CD4-positive, CD25-positive, alpha-beta regulatory T cell (primary cell): Measurements from ENCODE around the gene CCDC85C. TPM values are rescaled to one million over a fixed set of nuclear protein-coding genes. Genes with fewer than 3 reads are reported as not detected.
A peak's percentile ranks its signal among the peaks of the same experiment; 100 is the strongest.

Experiments
- ATAC-seq, 2 donors: fragments of 150-1000 bp; cut with Tn5 transposase; one replicate each; pipeline ENCODE4 v1.10.0; 2021; ENCODE audit warnings: low read depth in 2 of 2, moderate number of reproducible peaks in 2 of 2, moderate library complexity in 1 of 2
- DNase-seq, 3 donors: peaks; one replicate each; pipeline versions ENCODE4 v3.0.0 to v3.0.0-alpha.2; 2012 to 2022; ENCODE audit warnings: mixed read lengths in 1 of 3
- H3K27ac ChIP-seq: one replicate; pipeline ENCODE4 v1.7.0; 2013; ENCODE audit warnings: mild to moderate bottlenecking, low read length; ENCODE audit not compliant: insufficient read depth, poor library complexity, severe bottlenecking
- H3K27me3 ChIP-seq: one replicate; pipeline ENCODE4 v1.7.0; 2013; ENCODE audit warnings: low read length; ENCODE audit not compliant: control insufficient read depth, insufficient read depth
- H3K36me3 ChIP-seq: one replicate; pipeline ENCODE4 v1.7.0; 2013; ENCODE audit warnings: mild to moderate bottlenecking, low read length, moderate library complexity; ENCODE audit not compliant: control insufficient read depth, insufficient read depth
- H3K4me1 ChIP-seq: 2 replicates; pipeline ENCODE4 v1.7.0; 2013; ENCODE audit warnings: mild to moderate bottlenecking, low read length; ENCODE audit not compliant: insufficient read depth, control insufficient read depth, poor library complexity, severe bottlenecking
- H3K4me3 ChIP-seq: one replicate; pipeline ENCODE4 v1.7.0; 2013; ENCODE audit warnings: low read depth, mild to moderate bottlenecking, low read length, moderate library complexity
- H3K9me3 ChIP-seq, 2 experiments: 1 replicate in 1 of 2; 2 replicates in 1 of 2; pipeline ENCODE4 v1.7.0; 2013; ENCODE audit warnings: low read length in 2 of 2, mild to moderate bottlenecking in 1 of 2, moderate library complexity in 1 of 2; ENCODE audit not compliant: control insufficient read depth in 2 of 2
- H3K27ac Mint-ChIP-seq, 3 donors: one replicate each; pipeline ENCODE4 v1.8.0; 2020 to 2022; ENCODE audit warnings: mild to moderate bottlenecking in 3 of 3, mixed read lengths in 3 of 3, moderate library complexity in 2 of 3
- H3K27me3 Mint-ChIP-seq: one replicate; pipeline ENCODE4 v1.8.0; 2022; ENCODE audit warnings: mild to moderate bottlenecking, mixed read lengths
- H3K36me3 Mint-ChIP-seq: one replicate; pipeline ENCODE4 v1.8.0; 2020; ENCODE audit warnings: mixed read lengths
- H3K4me1 Mint-ChIP-seq, 4 donors: one replicate each; pipeline ENCODE4 v1.8.0; 2020 to 2022; ENCODE audit warnings: mixed read lengths in 4 of 4, mild to moderate bottlenecking in 1 of 4
- H3K4me3 Mint-ChIP-seq, 4 donors: one replicate each; pipeline ENCODE4 v1.8.0; 2020 to 2022; ENCODE audit warnings: mild to moderate bottlenecking in 4 of 4, mixed read lengths in 4 of 4, moderate library complexity in 3 of 4
- H3K9me3 Mint-ChIP-seq, 7 donors: one replicate each; pipeline ENCODE4 v1.8.0; 2020 to 2022; ENCODE audit warnings: mixed read lengths in 7 of 7, mild to moderate bottlenecking in 3 of 7, moderate library complexity in 2 of 7
- polyA plus RNA-seq, 4 donors: library from polyadenylated mRNA; unstranded; fragments of 300-500 nt; fragmentation: Illumina TruSeq; gene quantifications; one replicate each; pipeline ENCODE4 v1.2.3, GENCODE V29; 2021
- total RNA-seq: library from RNA; stranded (reverse); gene quantifications from one replicate; pipeline ENCODE4 v1.2.3, GENCODE V29; 2022

Gene CCDC85C
- total and polyA plus RNA-seq, 5 donors from 2014 or later = 0.62 to 6.3 (median 0.98) TPM

DNA sequence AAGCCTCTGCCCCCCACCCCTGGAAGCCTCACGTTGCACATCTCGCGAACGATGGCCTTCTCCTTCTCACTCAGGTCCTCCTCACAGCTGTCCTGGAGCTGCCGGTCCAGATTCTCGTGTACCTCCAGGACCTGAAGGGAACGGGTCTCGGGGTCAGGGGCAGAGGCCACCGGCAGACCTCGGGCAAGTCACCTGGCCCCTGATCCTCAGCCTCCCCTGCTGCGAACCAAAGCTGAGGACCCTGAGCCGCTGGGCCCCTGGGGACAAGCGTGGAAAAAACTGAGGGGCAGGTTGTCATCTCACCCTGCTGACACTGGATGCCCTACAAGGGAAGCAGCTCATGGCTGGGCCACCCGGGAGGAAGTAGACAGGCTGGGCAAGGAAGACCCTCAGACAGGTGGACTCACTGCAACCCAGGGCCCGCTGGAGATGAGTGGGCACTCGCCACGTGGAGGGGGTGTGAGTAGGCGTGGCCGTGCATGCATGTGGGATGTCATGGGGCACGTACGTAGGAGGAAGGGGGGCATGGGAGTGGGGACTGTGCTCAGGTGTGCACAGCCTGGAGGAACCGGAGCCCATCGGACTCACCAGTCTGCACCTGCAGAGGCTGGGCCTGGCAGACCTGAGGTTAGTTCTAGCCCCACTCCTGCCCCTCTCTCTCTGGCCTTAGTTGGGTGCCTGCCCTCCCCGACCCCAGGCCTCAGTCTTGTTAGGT, 87.7 kb downstream of the CCDC85C start:
- Mint-ChIP-seq H3K4me3 (peak overlapping the region in 1 of 4 donors; percentile 27), H3K4me1 (no peaks in the 10 kb centered on the region), H3K9me3 (no peaks in the 10 kb centered on the region), H3K36me3 (no peaks in the 10 kb centered on the region), H3K27ac (no peak overlapping the region), H3K27me3 (no peaks in the 10 kb centered on the region)
- H3K4me1 ChIP-seq = no peaks in the 10 kb centered on the region
- H3K4me3 ChIP-seq = no peak overlapping the region
- H3K9me3 ChIP-seq = no peaks in the 10 kb centered on the region
- H3K27me3 ChIP-seq = no peaks in the 10 kb centered on the region
- no peak overlapping the region for H3K27ac ChIP-seq
- peaks cover 4% of the 10 kb centered on the region for H3K36me3 ChIP-seq
- DNase-seq (no peak), ATAC-seq (no peak)

DNA sequence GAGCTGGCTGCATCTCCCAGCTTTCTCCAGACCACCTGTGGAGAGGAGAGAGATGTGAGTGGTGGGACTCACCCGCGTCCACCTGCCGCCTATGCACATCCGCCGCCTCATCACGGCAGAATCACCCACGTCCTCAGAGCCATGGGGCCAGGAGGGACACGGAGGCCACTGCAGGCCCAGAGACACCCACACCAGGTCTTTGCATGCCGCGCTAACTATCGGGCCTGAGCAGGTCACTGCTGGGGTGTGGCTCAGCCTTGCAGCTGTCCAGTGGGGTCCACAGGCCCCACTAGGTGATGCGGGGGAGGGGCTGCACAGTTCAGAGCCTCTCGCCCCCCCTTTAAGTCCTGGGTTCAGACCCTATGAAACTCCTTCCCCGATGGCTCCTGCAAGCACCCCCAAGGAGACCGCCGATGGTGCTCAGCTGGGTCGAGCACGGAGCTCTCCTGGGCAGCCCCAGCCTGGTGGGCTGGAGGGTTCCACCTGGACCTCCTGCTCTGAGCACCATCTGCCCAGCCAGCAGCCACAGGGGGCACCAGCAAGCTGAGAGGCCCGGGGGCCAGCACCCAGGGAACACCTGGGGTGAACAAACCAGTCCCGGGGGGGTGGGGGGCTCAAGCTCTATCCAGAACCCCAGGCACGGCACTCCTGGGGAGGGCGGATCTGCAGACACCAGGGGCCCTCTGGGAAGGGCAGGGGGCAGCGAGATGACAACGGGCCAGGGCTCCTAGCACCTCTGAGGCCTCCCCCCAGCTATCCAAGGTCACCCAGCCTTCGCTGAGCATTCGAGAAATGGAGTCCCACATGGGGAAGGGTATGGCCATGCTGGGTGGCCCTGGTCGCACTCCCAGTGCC, 88.5 kb downstream of the CCDC85C start:
- no peak overlapping the region for H3K4me3 Mint-ChIP-seq

DNA sequence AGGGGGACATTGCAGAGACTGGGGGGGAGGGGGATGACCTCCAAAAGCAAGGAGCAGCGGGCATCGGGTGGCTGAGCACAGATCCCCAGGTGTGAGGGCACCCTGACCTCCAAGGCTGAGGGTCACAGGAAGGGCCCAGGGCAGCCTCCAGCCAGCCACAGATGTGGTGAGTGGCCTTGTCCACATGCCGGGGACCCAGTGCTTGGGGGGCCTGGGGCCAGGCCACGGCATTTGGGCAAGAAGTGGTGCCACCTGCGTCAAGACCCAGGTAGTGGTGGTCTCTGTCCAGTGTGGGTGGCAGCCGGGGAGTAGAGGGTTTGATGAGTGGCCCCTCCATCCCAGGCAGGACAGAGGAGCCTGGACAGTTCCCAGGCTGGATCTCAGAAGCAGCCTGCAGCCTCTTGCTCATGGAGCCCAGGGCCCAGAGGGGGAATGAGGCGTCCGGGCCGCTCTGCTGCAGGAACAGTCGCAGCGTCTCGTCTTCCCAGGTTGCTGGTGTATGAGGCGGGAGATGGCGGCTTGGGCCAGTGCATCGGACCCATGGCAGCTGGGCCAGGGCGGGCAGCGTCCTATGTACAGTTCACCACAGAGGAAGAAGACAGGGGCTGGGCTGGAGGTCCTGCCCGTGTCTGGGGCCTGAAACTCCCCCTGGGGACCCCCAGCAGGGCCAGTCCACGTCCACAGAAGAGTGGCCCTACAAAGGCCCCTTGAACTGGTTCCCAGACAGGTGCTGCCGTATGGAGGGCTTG, 89.3 kb downstream of the CCDC85C start:
- Histone ChIP-seq H3K27ac (no peak overlapping the region), H3K36me3 (peaks cover 11% of the 10 kb centered on the region), H3K4me3 (no peak overlapping the region), H3K4me1 (no peaks in the 10 kb centered on the region), H3K9me3 (no peaks in the 10 kb centered on the region), H3K27me3 (no peaks in the 10 kb centered on the region)
- ATAC-seq (no peak), DNase-seq (peak in 1 of 3 donors; percentile 0)
- Mint-ChIP-seq H3K4me1 (no peaks in the 10 kb centered on the region), H3K4me3 (peak overlapping the region in 1 of 4 donors; percentile 47), H3K27ac (no peak overlapping the region), H3K36me3 (no peaks in the 10 kb centered on the region), H3K9me3 (no peaks in the 10 kb centered on the region), H3K27me3 (no peaks in the 10 kb centered on the region)

More for the DNA sequence above, 88.5 kb downstream of the CCDC85C start:
- Mint-ChIP-seq H3K4me1 (no peaks in the 10 kb centered on the region), H3K27me3 (no peaks in the 10 kb centered on the region), H3K9me3 (no peaks in the 10 kb centered on the region), H3K36me3 (no peaks in the 10 kb centered on the region), H3K27ac (no peak overlapping the region)
- Histone ChIP-seq H3K4me1 (no peaks in the 10 kb centered on the region), H3K4me3 (no peak overlapping the region), H3K27ac (no peak overlapping the region), H3K27me3 (no peaks in the 10 kb centered on the region), H3K9me3 (no peaks in the 10 kb centered on the region), H3K36me3 (peaks cover 9% of the 10 kb centered on the region)
- ATAC-seq = no peak
- no peak for DNase-seq

DNA sequence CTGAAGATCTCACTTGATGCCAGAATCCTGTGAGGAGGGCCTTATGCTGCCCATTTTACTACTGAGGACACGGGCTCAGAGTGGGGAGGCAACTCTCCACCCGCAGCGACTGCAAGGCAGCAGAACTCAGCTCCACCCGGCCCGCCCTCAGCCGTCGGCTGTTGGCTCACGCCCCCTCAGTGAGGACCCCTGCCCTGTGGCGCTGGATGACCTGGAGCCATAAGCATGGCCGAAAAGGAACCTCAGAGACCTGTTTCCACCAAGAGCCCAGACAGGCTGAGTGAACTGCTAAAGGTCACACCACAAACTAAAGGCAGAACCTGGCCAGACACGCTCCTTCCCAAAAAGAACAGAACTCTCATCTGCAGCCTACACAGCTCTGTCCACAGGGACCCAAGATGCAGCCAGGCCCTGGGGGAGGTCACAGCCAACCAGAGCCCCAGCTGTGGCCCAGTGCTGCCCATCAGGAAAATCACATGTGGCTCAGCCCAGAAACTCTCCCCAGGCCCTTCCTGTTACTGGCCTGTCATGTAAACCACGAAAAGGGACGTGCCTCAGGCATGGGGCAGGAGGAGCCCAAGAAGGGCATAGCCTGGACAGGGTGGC, 90.0 kb downstream of the CCDC85C start:
- no peak overlapping the region for H3K4me3 Mint-ChIP-seq
- H3K36me3 Mint-ChIP-seq = peaks cover 5% of the 10 kb centered on the region
- Histone ChIP-seq H3K4me3 (no peak overlapping the region), H3K27me3 (no peaks in the 10 kb centered on the region), H3K27ac (no peak overlapping the region), H3K9me3 (no peaks in the 10 kb centered on the region), H3K36me3 (peaks cover 17% of the 10 kb centered on the region), H3K4me1 (no peaks in the 10 kb centered on the region)
- no peaks in the 10 kb centered on the region for H3K27me3 Mint-ChIP-seq
- H3K9me3 Mint-ChIP-seq = no peaks in the 10 kb centered on the region
- H3K27ac Mint-ChIP-seq = no peak overlapping the region
- no peaks in the 10 kb centered on the region for H3K4me1 Mint-ChIP-seq
- DNase-seq (no peak), ATAC-seq (no peak)

DNA sequence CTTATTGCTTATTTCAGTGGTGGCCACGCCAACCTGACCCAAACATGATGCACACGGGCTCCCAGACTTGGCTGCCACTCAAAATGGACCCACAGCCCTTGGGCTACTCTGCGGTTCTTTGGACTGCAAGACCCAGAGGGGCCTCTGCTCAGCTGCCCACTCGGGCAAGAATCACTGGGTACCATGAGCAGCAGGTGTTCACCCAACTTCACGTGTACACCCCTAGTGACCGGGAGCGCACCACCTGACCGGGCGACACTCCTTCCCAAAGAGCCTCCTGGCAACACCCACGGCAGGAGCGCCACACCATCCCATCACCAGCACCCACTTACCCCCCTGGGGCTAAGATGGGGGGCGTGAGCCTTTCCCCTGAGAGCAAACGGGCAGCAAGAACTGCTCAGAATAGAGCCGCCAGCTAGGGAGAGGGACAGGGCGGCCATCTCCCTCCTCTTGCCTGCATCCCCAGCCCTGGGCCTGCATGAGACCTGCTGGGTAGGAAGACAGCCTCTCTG, 90.8 kb downstream of the CCDC85C start:
- H3K4me3 ChIP-seq = no peak overlapping the region
- Mint-ChIP-seq H3K27me3 (no peaks in the 10 kb centered on the region), H3K4me1 (peaks cover 0 to 2% (median 0%) of the 10 kb centered on the region in 4 donors), H3K4me3 (no peak overlapping the region), H3K36me3 (peaks cover 10% of the 10 kb centered on the region), H3K27ac (no peak overlapping the region), H3K9me3 (no peaks in the 10 kb centered on the region)
- H3K27me3 ChIP-seq = no peaks in the 10 kb centered on the region
- no peak for ATAC-seq
- peak in 1 of 3 donors; percentile 1 for DNase-seq
- no peak overlapping the region for H3K27ac ChIP-seq
- no peaks in the 10 kb centered on the region for H3K9me3 ChIP-seq
- H3K36me3 ChIP-seq = peaks cover 26% of the 10 kb centered on the region
- H3K4me1 ChIP-seq = no peaks in the 10 kb centered on the region

DNA sequence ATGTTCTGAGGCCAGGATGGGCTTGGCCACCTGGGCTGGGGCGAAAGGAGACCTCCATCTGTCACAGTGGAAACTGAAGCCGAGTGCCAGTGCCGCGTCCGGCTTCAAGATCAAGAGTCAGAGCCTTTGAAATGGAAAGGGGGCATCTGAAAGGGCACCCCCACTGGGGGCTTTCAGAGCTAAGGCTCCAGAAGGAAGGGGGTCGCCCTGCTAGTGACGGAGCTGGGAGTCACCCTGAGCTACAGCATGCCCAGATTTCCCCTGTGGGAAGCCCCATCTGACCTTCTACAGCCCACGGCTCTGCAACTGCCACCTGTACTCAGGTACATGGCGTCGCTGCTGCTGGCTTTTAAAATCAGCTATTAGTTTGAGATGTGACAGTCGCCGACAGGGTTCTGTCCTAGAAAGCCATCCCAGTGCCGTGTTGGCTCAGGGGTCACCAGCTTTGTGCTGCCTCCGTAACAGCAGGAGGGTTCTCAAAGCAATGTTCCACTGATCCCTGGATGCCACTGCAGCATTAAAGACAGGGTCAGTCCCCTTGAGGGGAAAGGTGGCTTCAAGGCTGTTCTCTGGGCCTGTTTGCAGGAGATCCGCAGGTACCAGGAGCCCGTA, 91.3 kb downstream of the CCDC85C start:
- Mint-ChIP-seq H3K4me3 (no peak overlapping the region), H3K36me3 (peaks cover 14% of the 10 kb centered on the region), H3K4me1 (peaks cover 0 to 2% (median 0%) of the 10 kb centered on the region in 4 donors), H3K9me3 (no peaks in the 10 kb centered on the region), H3K27me3 (no peaks in the 10 kb centered on the region), H3K27ac (no peak overlapping the region)
- Histone ChIP-seq H3K9me3 (no peaks in the 10 kb centered on the region), H3K27ac (no peak overlapping the region), H3K4me3 (no peak overlapping the region), H3K27me3 (no peaks in the 10 kb centered on the region), H3K36me3 (peaks cover 31% of the 10 kb centered on the region), H3K4me1 (no peaks in the 10 kb centered on the region)
- DNase-seq (no peak), ATAC-seq (no peak)

DNA sequence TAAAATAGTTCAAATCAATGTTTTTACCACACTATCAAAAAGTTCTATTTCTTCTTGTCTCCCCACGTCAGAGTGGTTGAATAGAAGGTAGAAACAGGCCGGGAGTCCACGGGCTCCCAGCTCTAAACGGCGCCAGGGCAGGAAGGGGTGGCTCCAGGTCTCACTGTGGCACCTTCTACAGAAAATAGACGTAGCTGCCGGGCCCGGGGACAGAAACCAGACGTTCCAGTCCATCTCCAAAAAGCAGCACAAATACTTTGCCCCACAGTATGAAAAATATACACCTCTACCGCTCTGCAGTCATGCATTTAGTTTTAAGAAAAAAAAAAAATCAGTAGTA, 91.9 kb downstream of the CCDC85C start:
- Mint-ChIP-seq H3K9me3 (no peaks in the 10 kb centered on the region), H3K4me1 (peaks cover 0 to 2% (median 0%) of the 10 kb centered on the region in 4 donors), H3K36me3 (peaks cover 17% of the 10 kb centered on the region), H3K27me3 (no peaks in the 10 kb centered on the region), H3K27ac (no peak overlapping the region), H3K4me3 (no peak overlapping the region)
- Histone ChIP-seq H3K4me1 (no peaks in the 10 kb centered on the region), H3K27me3 (no peaks in the 10 kb centered on the region), H3K27ac (no peak overlapping the region), H3K9me3 (no peaks in the 10 kb centered on the region), H3K36me3 (peaks cover 37% of the 10 kb centered on the region), H3K4me3 (no peak overlapping the region)
- ATAC-seq (no peak), DNase-seq (no peak)
